CD4-positive, alpha-beta T cell treated with Interleukin-10 for 1 hour (primary cell): ENCODE data around the gene PPM1B.
"Not testable (repeated sequence)": the region's sequence is repeated elsewhere in the genome, so short reads cannot be mapped to it uniquely, and the experiment has no call there.

ENCODE experiments used
- DNase-seq: peaks from one replicate; pipeline ENCODE4 v3.0.0-alpha.2; 2020

PPM1B gene

GRCh38 chr2:44168681-44169154 is at the start of gene PPM1B:
Gene PPM1B, plus strand, starts transcription at chr2:44168875. Its CDS starts 32,325 bp downstream, at chr2:44201200.
- no peak for DNase-seq

GRCh38 chr2:44119878-44120277 is 48.8 kb upstream of the PPM1B start:
- DNase-seq, result no peak

GRCh38 chr2:44120428-44120827 is 48.2 kb upstream of the PPM1B start:
- peak; percentile 42 for DNase-seq

DNA sequence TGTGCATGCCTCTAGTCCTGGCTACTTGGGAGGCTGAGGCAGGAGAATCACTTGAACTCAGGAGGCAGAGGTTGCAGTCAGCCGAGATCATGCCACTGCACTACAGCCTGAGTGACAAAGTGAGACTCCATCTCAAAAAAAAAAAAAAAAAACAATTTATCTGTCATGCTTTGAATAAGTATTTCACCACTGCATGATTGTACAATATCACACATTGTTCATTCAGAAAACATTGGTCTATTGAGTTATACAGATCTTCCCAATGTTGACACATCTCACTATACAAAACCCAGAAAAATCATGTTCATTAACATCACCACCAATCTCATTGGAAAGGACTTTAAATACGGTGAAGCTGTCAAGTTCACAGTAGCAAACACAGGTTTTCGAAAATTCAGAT is 46.8 kb upstream of the PPM1B start:
- no peak for DNase-seq

DNA sequence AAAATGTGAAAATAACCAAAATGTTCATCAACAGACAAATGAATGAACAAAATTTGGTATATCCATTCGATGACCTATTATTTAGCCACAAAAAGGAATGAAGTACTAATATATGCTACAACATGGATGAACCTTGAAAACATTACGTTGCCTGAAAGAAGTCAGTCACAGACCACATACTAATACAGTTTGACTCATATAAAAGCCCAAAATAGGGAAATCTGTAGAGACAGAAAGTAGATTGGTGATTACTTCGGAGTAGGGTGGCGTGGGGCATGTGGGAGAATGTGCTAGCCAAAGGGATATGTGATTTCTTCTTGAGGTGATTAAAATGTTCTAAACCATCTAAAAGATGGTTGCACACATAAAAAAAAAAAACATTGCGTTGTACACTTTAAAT is 44.2 kb upstream of the PPM1B start:
- no peak for DNase-seq

GRCh38 chr2:44126106-44126797 is 42.4 kb upstream of the PPM1B start:
- no peak for DNase-seq

- no peak for DNase-seq
Observed at GRCh38 chr2:44130441-44130840, 38.2 kb upstream of the PPM1B start.

DNA sequence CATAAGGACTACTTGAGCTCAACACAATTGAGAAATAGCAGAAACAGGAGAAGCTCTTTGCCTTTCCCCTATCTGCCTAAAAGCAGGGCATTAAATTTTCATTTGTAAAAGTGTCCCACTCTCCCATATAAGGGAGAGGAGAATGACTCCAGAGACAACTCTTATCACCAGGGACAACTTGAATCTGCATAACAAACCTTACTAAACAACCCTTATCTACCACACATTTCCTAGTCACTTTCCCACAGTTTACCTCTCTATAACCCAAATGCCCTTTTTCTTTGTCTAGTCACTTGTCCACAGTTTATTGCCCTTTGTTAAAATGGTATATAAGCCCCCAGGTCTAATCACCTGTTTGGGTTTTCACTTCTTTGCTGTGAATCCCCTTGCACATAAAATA is 37.5 kb upstream of the PPM1B start:
- DNase-seq, result no peak

DNA sequence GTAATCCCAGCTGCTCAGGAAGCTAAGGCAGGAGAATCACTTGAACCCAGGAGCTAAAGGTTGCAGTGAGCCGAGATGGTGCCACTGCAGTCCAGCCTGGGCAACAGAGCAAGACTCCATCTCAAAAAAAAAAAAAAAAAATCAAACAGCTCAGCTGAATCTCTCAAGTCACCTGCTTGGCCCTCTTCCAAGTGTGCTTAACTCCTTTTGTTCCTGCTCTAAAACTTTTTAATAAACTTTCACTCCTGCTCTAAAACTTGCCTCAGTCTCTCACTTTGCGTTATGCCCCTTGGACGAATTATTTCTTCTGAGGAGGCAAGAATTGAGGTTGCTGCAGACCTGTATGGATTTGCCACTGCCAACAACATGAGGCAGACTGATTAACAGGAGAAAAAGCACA is 35.1 kb upstream of the PPM1B start:
- not testable (repeated sequence) for DNase-seq

DNA sequence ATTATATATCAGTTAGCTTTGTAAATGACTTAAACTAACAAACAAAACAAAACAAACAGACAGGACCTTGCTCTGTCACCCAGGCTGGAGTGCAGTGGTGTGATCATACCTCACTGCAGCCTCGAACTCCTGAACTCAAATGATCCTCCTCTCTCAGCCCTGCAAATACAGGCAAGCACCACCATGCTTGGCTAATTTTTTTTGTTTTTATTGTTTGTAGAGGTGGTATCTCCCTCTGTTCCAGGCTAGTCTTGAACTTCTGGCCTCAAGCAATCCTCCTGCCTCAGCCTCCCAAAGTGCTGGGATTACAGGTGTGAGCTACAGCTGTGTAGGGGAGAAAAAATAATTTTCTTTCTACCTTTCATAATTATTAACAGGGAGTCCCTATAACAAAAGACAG is 33.8 kb upstream of the PPM1B start:
- DNase-seq, result no peak

DNA sequence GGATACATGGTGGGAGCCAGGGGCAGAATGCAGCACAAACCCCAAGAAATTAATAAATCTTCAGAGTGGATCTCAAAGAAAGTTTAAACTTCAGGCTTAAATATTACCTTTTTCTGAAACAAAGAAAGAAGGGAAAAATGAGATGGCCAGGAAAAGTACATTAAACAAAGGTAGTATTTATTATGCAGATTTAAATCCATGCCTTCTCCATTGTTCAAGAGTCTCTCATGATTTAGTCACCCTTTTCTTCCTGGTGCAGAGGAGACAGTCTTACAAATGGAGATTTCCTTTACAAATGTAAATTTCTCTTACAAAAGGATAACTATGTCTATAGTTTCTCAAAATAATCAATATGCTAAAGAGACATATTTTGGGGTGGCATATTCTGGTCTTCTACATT is 33.4 kb upstream of the PPM1B start:
- DNase-seq, result no peak

DNA sequence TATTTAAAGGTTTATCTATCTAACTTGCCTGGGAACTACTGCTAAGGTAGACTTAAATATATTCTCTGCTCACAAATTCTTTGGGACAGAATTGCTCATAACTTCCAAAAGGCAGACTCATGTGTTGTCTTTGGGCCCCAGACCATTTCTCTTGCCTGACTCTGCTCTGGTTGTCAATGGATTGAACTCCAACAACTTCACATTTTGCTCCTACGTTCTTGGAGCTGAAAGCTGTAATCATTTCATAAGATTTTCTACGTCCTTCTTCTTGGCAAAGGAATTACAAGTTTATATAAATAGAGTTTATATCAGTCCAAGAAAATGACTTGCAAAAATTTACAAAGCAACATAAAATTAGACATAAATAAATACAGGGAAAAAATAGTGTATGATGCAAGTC is 32.9 kb upstream of the PPM1B start:
- no peak for DNase-seq

GRCh38 chr2:44136252-44136651 is 32.4 kb upstream of the PPM1B start:
- DNase-seq, result no peak

- DNase-seq, result no peak
Observed at GRCh38 chr2:44137048-44137447, 31.6 kb upstream of the PPM1B start.

GRCh38 chr2:44137872-44138551 is 30.7 kb upstream of the PPM1B start:
- no peak for DNase-seq

DNA sequence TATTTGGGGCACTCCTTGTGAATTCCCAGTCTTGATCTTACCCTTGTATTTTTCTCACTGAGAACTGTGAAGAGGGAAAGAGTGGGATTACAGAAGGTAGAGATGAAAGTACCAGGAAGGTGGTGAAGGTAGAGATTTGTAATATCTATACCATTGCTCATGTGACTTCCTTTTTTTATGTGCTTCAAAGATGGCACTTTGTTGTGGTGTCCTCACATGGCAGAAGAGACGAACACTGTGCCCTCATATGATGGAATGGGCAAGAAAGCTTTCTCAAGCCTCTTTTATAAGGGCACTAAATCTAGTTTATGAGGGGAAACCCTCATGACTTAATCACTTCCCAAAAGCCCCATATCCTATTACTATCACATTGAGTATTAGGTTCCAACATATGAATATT is 28.9 kb upstream of the PPM1B start:
- no peak for DNase-seq

- no peak for DNase-seq
Observed at GRCh38 chr2:44142306-44142705, 26.4 kb upstream of the PPM1B start.

GRCh38 chr2:44143701-44144100 is 25.0 kb upstream of the PPM1B start:
- DNase-seq, result no peak

- no peak for DNase-seq
Observed at GRCh38 chr2:44148999-44149398, 19.7 kb upstream of the PPM1B start.

DNA sequence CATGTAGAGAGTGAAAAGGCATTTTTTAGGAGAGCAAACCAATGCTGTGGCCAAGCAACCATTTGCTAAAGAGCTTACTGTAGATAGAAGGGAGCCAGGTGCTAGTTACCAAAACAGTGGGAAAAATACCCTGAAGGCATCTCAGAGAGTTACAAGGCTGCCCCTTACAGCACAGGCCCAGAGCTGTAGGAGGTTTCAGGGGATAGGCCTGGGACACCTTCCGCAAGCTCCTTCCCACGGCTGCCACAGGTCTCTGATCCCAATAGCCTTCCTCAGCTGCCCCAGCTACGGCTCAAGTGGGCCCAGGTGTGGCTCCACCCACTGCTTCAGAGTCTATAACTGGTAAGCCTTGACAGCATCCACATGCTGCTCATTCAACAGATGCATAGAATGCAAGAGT is 18.2 kb upstream of the PPM1B start:
- DNase-seq, result no peak

GRCh38 chr2:44152865-44153669 is 15.6 kb upstream of the PPM1B start:
- no peak for DNase-seq

- DNase-seq, result no peak
Observed at GRCh38 chr2:44155666-44156446, 12.8 kb upstream of the PPM1B start.

- DNase-seq, result no peak
Observed at GRCh38 chr2:44163777-44164176, 4.9 kb upstream of the PPM1B start.
